Tibial artery (tissue), 4 donors: ENCODE results near the gene MYO5A.
"Not testable (repeated sequence)": the region's sequence is repeated elsewhere in the genome, so short reads cannot be mapped to it uniquely, and the experiment has no call there.

Experiments used
- DNase-seq, 2 donors: peaks; one replicate each; pipeline ENCODE4 v3.0.0-alpha.2; 2019
- H3K27ac ChIP-seq, 2 donors: fragments of 200-600 bp; sonication (generic) in 1 of 2; 1 replicate in 1 of 2; 2 replicates in 1 of 2; pipeline ENCODE4 v1.5.1; 2018 to 2019; ENCODE audit warnings: mild to moderate bottlenecking in 1 of 2
- H3K27me3 ChIP-seq, 2 donors: fragments of 200-600 bp; sonication (generic) in 1 of 2; one replicate each; pipeline versions ENCODE4 v1.5.1 to v1.6.0; 2016 to 2019
- H3K36me3 ChIP-seq, 3 donors: fragments of 200-600 bp; sonication (generic) in 2 of 3; one replicate each; pipeline ENCODE4 v1.5.1; 2016 to 2019; ENCODE audit warnings: mild to moderate bottlenecking in 2 of 3
- H3K4me1 ChIP-seq, 4 donors: fragments of 200-600 bp; sonication (generic) in 2 of 4; 1 replicate in 3 of 4; 2 replicates in 1 of 4; pipeline ENCODE4 v1.5.1; 2016 to 2019
- H3K4me3 ChIP-seq, 2 donors: fragments of 200-600 bp; sonication (generic) in 1 of 2; 1 replicate in 1 of 2; 2 replicates in 1 of 2; pipeline ENCODE4 v1.5.1; 2018 to 2019; ENCODE audit warnings: mild to moderate bottlenecking in 2 of 2
- H3K9me3 ChIP-seq, 3 donors: fragments of 200-600 bp; sonication (generic) in 1 of 3; one replicate each; pipeline ENCODE4 v1.5.1; 2016 to 2019
- CTCF ChIP-seq, 2 experiments: fragments of 200-600 bp in 1 of 2; fragments of 450-650 bp in 1 of 2; IDR thresholded peaks; one replicate each; pipeline ENCODE4 v1.5.1; 2017 to 2019; ENCODE audit warnings: antibody characterized with exemption in 2 of 2, mild to moderate bottlenecking in 1 of 2, moderate library complexity in 1 of 2
- intact Hi-C: fragments of 100-400 bp; cut with DNase I; formaldehyde crosslinking; loops from one replicate; pipeline ENCODE4 v1.15.0; 2023; ENCODE audit warnings: low total_unique reads

MYO5A gene

GRCh38 chr15:52551762-52552161 lies 23.1 kb upstream of the MYO5A start:
- no peaks in the 10 kb centered on the region for H3K9me3 ChIP-seq
- H3K4me1 ChIP-seq: peaks cover 0 to 15% (median 2%) of the 10 kb centered on the region in 4 donors
- no peak overlapping the region for H3K4me3 ChIP-seq
- intact Hi-C loops: no loop called here
- no peak overlapping the region for H3K27ac ChIP-seq
- H3K27me3 ChIP-seq: no peaks in the 10 kb centered on the region
- no peak for TF ChIP-seq CTCF (IDR thresholded peaks at IDR 0.05)
- peaks cover 33 to 53% (median 37%) of the 10 kb centered on the region in 3 donors for H3K36me3 ChIP-seq
- DNase-seq: no peak

GRCh38 chr15:52551186-52551585 lies 22.5 kb upstream of the MYO5A start:
- H3K36me3 ChIP-seq: peaks cover 34 to 58% (median 36%) of the 10 kb centered on the region in 3 donors
- H3K27ac ChIP-seq: not testable (repeated sequence)

GRCh38 chr15:52546031-52546751 lies 17.5 kb upstream of the MYO5A start:
- intact Hi-C loops: no loop called here
- Histone ChIP-seq H3K4me1 (no peaks in the 10 kb centered on the region), H3K27me3 (no peaks in the 10 kb centered on the region), H3K27ac (no peak overlapping the region), H3K9me3 (no peaks in the 10 kb centered on the region), H3K4me3 (no peak overlapping the region), H3K36me3 (peaks cover 25 to 46% (median 26%) of the 10 kb centered on the region in 3 donors)
- DNase-seq: no peak
- TF ChIP-seq CTCF (IDR thresholded peaks at IDR 0.05): no peak

More at GRCh38 chr15:52551186-52551585, 22.5 kb upstream of the MYO5A start:
- intact Hi-C loops, DNase-seq, H3K9me3 ChIP-seq, H3K27me3 ChIP-seq, H3K4me3 ChIP-seq: not testable (repeated sequence)
- peaks cover 0 to 11% (median 0%) of the 10 kb centered on the region in 4 donors for H3K4me1 ChIP-seq

- no peak for TF ChIP-seq CTCF (IDR thresholded peaks at IDR 0.05)
- intact Hi-C loops: no loop called here
- Histone ChIP-seq H3K27ac (no peak overlapping the region), H3K4me3 (no peak overlapping the region), H3K9me3 (no peaks in the 10 kb centered on the region), H3K36me3 (no peaks in the 10 kb centered on the region), H3K27me3 (no peaks in the 10 kb centered on the region), H3K4me1 (no peaks in the 10 kb centered on the region)
- no peak for DNase-seq
Observed at GRCh38 chr15:52540374-52541012, 11.8 kb upstream of the MYO5A start.

- TF ChIP-seq CTCF (IDR thresholded peaks at IDR 0.05): no peak
Observed at GRCh38 chr15:52537459-52537858, 8.8 kb upstream of the MYO5A start.

GRCh38 chr15:52532427-52532826 lies 3.7 kb upstream of the MYO5A start:
- TF ChIP-seq CTCF (IDR thresholded peaks at IDR 0.05): no peak
- Histone ChIP-seq H3K27ac (no peak overlapping the region), H3K4me3 (no peak overlapping the region), H3K27me3 (peaks cover 0 to 5% of the 10 kb centered on the region in 2 donors), H3K4me1 (peaks cover 0 to 21% (median 12%) of the 10 kb centered on the region in 4 donors), H3K9me3 (no peaks in the 10 kb centered on the region), H3K36me3 (no peaks in the 10 kb centered on the region)
- DNase-seq: no peak
- intact Hi-C loops: no loop called here

More at GRCh38 chr15:52537459-52537858, 8.8 kb upstream of the MYO5A start:
- Histone ChIP-seq H3K4me1 (no peaks in the 10 kb centered on the region), H3K4me3 (no peak overlapping the region), H3K36me3 (no peaks in the 10 kb centered on the region), H3K27ac (no peak overlapping the region), H3K9me3 (no peaks in the 10 kb centered on the region), H3K27me3 (peaks cover 0 to 5% of the 10 kb centered on the region in 2 donors)
- intact Hi-C loops: no loop called here
- no peak for DNase-seq
